NCI-H2196 (cell line): ENCODE results near the gene NQO2.

ENCODE experiments used
- DNase-seq: peaks from one replicate; lab custom pipeline; 2025; ENCODE audit not compliant: unreplicated experiment; lab: John Stamatoyannopoulos, UW

The NQO2 gene

GRCh38 chr6:2999618-3000557, at the start of gene NQO2:
NQO2 (plus strand) TSS chr6:2999894; CDS start chr6:3006553, 6,659 bp downstream.
- peak; percentile 92 for DNase-seq

GRCh38 chr6:2950713-2951112, 49.0 kb upstream of the NQO2 start:
- no peak for DNase-seq

GRCh38 chr6:2951728-2952127, 48.0 kb upstream of the NQO2 start:
- DNase-seq = no peak

DNA sequence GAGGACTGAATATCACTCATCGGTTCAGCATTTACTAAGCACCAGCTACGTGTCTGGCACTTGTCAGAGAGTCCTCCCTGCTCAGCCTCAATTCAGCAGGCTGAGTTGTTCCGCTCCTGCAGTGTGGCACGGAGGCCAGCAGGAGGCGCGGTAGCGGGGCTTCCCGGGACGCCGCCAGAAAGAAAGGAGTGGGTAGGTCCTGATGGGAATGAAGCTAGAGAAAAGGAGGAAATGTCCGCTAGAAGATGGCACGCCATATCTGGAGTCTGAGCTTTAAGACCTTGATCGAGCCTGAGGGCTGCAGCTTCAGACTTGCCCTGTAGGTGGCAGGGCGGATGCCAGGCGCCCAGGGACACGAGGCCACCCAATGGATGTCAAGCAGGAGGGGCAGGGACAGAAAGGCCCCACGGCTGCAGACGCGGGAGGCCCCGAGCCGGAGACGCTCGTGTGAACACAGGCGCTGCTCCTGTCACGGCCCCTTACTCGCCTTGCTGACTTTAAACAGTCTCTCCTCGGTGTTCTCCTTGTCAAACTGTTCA, 47.1 kb upstream of the NQO2 start:
- DNase-seq = no peak

DNA sequence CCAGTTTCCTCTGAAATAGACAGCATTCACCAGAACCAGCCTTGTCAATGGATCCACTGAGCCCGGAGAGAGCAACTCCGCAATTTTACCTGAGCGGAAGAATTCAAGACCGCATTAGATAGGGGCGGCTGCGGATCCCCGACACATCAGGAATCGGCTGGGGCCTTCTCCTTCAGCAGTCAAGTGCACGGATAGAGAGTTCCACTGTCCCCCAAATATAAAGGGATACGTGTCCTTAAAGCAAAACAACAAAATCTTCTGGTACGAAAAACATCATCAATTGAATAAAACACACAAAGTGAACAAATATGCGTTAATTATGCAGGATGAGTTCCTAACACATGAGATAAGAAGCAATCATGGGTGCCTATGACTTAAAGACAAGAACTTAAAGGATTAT, 46.6 kb upstream of the NQO2 start:
- no peak for DNase-seq

DNA sequence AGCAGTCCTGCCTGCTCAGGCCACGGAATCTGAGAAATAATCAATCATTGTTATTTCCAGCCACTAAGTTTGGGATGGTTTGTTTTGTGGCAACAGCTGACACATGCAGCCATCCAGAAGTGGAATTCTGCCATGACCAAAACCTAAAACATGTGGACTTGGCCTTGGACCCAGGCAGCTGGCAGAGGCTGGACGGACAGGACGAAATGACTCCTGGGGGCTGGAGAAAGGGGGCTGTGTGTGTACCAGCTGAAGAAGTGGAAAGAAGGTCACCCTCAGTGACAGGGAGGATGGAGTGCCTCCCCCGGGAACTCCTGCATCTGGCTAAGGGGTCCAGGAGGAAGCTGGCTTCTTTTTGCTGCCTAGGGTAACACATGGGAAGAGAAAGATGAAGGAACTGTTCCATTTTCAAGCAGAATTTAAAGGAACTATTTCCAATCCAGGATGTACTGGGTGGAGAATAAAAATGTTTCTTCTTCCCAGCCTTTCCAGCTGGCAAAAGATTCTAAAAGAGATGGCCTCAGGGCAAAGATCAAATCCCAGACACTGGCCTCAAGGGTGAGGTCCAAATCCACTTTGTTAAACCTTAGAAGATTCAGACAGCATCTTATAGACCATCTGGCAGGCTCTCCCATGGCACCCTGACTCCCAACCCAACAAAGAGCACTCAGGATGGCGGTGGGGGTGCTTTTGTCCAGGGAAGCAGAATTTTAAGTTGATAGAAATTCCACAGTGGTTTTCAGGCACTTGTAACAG, 42.6 kb upstream of the NQO2 start:
- DNase-seq = no peak

DNA sequence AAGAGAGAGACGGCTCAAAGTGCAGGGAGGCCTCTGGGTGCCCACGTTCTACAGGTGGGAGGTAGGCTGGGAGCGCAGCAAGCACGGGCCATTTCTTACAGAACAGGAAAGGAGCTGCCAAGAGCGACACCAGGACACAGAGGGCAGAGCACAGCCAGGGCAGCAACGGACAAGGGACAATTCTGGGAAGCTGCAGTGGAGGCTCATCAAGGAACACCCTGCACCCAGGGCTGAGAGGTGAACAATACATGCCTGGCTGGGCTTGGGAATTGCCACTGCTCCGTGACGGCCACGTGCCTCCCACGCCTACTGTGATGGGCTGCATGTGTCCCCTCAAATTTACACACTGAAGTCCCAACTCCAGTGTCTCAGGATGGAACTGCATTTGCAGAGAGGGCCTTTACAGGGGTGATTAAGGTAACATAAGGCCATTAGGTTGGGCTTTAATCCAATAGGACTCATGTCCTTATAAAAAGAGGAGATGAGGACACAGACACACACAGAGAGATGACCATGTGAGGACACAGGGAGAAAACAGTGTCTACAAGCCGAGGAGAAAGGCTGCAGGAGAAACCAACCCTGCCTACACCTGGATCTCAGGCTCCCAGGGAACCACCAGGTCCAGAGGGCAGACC, 41.9 kb upstream of the NQO2 start:
- DNase-seq = no peak

- DNase-seq = no peak
These were observed 41.4 kb upstream of the NQO2 start for GRCh38 chr6:2958331-2958711.

DNA sequence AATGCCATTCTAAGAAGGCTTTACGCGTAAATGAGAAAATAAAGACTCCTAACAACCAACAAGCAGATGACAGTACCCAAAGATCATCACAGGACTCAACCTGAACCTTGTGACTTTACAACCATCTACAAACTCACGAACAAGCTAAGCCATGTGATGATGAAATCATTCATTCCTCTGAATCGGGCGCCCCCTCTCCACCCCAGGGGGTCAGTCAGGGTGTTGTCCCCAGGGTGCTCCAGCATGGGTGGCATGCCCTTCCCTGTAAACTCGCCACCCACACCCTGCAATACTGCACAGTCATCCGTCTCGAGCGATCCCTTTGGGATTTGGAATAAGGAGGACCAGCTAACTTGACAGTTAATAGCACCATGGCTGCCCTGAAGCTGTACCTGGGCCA, 40.9 kb upstream of the NQO2 start:
- no peak for DNase-seq

DNA sequence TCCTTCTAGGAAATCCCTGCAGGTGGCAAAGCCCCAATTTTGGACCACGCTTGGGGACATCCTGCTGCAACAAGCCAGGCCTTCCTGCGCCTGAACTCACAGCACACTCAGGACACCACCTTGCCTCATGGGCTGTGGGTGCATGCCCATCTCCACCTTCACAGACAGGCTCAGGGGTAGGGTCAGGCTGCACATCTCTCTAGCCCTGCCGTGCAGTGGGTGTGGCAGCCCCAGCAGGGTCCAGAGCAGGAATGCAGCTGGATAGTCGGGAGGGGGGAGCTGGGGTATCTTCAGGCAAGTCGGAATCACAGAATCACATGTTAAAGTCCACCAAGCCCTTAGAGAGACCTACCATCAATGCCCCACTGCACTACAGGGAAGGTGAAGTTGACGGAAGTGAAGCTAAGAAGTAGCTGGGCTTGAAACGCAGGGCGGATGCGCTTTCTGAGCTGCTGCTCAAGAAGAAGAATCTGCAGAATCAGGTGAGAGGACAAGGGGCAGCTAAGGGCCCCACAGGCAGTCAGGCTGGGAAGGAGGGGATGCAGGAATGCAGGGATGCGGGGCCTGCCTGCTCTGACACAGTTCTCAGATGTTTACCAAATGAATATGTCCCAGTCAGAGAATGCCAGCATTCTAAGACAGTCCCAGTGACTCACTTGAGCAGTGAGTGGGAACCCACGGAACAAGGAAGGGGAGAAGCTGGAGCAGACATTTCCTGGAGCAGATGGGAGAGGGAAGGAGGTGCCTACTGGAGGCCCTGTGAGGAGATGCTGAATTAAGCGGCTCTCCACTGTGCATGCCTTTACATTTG, 39.6 kb upstream of the NQO2 start:
- DNase-seq = no peak

DNA sequence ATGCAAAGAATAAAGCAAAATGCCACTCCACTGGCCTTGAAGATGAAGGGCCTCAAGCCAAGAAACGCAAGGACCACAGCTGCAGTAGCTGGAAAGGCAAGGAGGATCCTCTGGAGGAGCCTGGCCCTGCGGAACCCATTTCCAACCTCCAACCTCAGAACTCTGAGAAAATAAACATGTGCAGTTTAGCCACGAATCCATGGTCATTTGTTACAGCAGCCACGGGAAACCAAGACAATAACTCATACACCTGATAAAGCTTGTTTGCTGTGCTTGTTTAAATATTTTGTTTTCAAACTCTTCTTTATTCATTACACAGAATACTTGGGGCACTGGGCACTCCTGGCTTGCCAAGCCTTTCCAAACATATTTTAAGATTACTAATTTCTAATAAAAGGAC, 38.8 kb upstream of the NQO2 start:
- no peak for DNase-seq

GRCh38 chr6:2961506-2961905, 38.2 kb upstream of the NQO2 start:
- DNase-seq = no peak

DNA sequence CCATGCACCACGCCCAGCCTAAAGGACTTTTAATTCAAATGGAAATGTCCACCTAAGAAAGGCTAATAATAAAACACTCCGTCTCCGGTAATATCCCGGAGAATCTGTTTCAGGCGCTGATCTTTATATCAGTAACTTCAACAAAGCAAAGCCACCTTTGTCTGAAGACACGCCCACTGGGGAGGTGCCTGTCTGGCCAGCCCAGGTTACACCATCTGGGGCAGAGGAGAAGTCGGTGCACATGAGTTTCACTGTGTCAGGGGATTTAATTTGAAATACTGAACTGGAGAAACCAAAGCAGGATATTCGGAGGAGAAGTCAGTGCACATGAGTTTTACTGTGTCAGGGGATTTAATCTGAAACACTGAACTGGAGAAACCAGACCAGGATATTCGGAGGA, 37.7 kb upstream of the NQO2 start:
- no peak for DNase-seq

DNA sequence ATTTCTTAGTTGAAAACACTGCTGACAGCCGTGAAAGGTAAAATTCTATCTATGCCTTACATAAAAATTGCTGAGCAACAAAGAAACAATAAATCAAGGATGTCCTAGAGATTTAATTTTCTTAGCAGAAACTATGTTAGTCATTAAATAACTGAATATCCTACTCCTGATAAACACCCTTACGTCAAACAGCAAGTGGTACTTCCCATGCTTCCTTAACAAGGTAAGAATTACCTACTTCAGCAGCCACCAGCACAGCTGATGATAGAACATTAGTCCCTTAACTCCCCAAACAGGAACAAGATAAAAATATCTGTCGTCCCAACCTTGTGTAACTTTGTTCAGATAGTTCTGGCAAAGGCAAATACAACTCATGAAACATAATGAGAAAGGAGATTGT, 37.1 kb upstream of the NQO2 start:
- no peak for DNase-seq

GRCh38 chr6:2963756-2964155, 35.9 kb upstream of the NQO2 start:
- DNase-seq = no peak

- DNase-seq = no peak
These were observed 34.7 kb upstream of the NQO2 start for GRCh38 chr6:2964793-2965505.

DNA sequence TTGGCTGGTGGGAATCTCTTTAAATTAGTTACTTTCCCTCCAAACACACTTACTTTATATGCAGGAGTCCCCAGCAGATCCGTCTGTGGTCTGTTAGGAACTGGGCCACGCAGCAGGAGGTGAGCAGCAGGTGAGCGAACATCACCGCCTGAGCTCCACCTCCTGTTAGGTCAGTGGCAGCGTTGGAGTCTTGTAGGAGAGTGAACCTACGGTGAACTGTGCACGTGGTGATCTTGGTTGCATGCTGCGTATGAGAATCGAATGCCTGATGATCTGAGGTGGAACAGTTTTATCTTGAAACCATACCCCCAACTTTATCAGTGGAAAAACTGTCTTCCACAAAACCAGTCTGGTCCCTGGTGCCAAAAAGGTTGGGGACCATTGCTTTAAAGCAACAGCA, 33.3 kb upstream of the NQO2 start:
- no peak for DNase-seq

GRCh38 chr6:2967936-2968335, 31.8 kb upstream of the NQO2 start:
- DNase-seq = no peak

GRCh38 chr6:2968600-2969135, 31.0 kb upstream of the NQO2 start:
- no peak for DNase-seq

- no peak for DNase-seq
These were observed 30.1 kb upstream of the NQO2 start for GRCh38 chr6:2969549-2969948.
